NT2/D1 (cell line): Measurements from ENCODE around the gene SLC7A14.

Source experiments
- DNase-seq: peaks from one replicate; pipeline ENCODE4 v3.0.0-alpha.2; 2011; ENCODE audit warnings: low read depth, low spot score
- H3K27me3 ChIP-seq: 2 replicates; pipeline ENCODE4 v1.6.0; 2011; ENCODE audit warnings: mild to moderate bottlenecking; ENCODE audit not compliant: insufficient read length, insufficient read depth
- H3K36me3 ChIP-seq: 2 replicates; pipeline ENCODE4 v1.6.1; 2011; ENCODE audit warnings: mild to moderate bottlenecking, low read length, mixed read lengths; ENCODE audit not compliant: insufficient read depth, insufficient read length
- H3K4me1 ChIP-seq: 2 replicates; pipeline ENCODE4 v1.5.1; 2011; ENCODE audit not compliant: insufficient read depth, insufficient read length
- H3K4me3 ChIP-seq: 2 replicates; pipeline ENCODE4 v1.5.1; 2011; ENCODE audit warnings: low read depth; ENCODE audit not compliant: insufficient read length
- H3K9ac ChIP-seq: 2 replicates; pipeline ENCODE4 v1.6.0; 2011; ENCODE audit warnings: low read depth; ENCODE audit not compliant: insufficient read length
- H3K9me3 ChIP-seq: 2 replicates; pipeline ENCODE4 v1.5.1; 2011; ENCODE audit warnings: mild to moderate bottlenecking, low read length; ENCODE audit not compliant: insufficient read depth
- SUZ12 ChIP-seq: IDR thresholded peaks from 2 replicates; pipeline ENCODE4 v1.6.1; 2011; ENCODE audit not compliant: insufficient read length, insufficient read depth; ENCODE audit errors: extremely low read depth
- YY1 ChIP-seq: IDR thresholded peaks from 2 replicates; pipeline ENCODE4 v1.6.1; 2011; ENCODE audit not compliant: insufficient read length, insufficient read depth
- ZNF274 ChIP-seq: IDR thresholded peaks from 2 replicates; pipeline ENCODE4 v1.6.1; 2011; ENCODE audit warnings: mild to moderate bottlenecking, low read depth, low read length

The SLC7A14 gene

DNA sequence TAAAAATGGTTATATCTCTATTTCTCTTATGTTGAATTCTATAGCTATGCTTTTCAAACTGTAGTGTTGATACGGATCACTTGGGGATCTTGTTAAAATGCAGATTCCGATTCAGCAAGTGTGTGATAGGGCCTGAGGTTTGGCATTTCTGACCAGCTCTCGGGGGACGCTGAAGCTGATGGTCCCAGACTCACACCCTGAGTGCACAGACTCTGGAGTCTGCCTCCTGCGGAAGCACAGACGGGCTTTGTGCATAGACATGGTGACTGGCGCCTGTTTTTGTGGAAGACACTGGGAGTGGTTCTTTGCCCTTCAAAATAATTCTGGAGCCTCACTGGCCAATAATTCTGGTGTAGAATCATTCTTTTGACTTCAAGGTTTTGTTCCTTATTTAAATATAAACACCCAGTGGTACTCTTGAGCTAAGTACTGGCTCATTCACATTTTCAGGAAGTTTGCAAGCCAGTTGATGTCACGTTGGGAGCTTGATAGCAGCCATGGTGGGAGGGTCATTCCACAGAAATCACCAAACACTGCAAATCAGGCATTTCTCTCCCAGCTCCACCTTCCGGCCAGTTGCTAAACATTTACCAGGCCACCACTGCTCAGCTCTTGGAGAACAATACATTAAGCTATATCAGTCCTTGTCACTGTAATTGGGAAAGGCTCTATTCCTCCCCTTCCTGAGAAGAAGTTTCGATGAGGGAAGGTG is 148.0 kb downstream of the SLC7A14 start:
- Histone ChIP-seq H3K9ac (no peak overlapping the region), H3K27me3 (no peaks in the 10 kb centered on the region), H3K9me3 (no peaks in the 10 kb centered on the region), H3K4me1 (no peaks in the 10 kb centered on the region), H3K36me3 (no peaks in the 10 kb centered on the region), H3K4me3 (no peak overlapping the region)
- DNase-seq, result no peak
- TF ChIP-seq ZNF274 (no peak), SUZ12 (no peak), YY1 (no peak)

DNA sequence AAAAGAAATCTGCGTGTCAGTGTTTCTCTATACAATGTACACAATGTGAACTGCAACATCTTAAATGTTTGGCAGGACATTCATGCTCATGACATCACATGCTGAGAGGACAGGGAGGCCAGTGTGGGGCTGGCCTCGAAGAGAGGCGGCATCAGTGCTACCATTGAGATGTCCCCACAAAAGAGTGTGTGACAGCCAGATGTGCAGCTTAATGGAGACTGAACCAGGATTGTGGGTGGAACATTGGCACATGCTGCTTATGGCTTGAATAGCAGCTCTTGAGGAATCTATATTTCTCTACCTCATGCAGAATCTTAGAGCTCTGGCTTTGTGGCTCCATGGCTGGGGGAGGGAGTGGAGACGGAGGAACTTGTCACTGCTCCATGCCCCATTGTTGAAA is 148.7 kb downstream of the SLC7A14 start:
- H3K4me1 ChIP-seq, result no peaks in the 10 kb centered on the region
- DNase-seq, result no peak
- H3K9ac ChIP-seq, result no peak overlapping the region
- no peaks in the 10 kb centered on the region for H3K27me3 ChIP-seq
- H3K4me3 ChIP-seq, result no peak overlapping the region
- H3K9me3 ChIP-seq, result no peaks in the 10 kb centered on the region
- TF ChIP-seq YY1 (no peak), SUZ12 (no peak), ZNF274 (no peak)
- H3K36me3 ChIP-seq, result no peaks in the 10 kb centered on the region

DNA sequence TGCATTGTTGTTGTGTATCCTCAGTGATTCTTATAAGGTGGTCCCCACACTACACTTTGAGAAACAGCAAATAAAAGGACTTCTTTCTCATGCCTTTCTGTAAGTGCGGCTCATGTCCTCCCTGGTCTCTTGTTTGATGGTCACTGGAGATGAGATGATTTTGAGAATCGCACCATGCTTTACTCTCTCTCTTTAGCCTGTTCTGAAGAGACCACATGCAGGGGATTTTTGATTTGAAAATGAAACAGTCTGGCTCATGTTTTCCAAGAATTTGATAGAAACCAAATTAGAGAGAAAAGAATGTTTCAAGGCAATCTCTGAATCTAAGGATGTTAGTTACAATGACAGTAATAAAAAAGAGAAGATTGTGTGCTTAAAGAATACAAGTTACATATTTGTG is 149.2 kb downstream of the SLC7A14 start:
- H3K4me3 ChIP-seq, result no peak overlapping the region
- no peaks in the 10 kb centered on the region for H3K36me3 ChIP-seq
- H3K9ac ChIP-seq, result no peak overlapping the region
- H3K4me1 ChIP-seq, result no peaks in the 10 kb centered on the region
- no peak for DNase-seq
- H3K27me3 ChIP-seq, result no peaks in the 10 kb centered on the region
- H3K9me3 ChIP-seq, result no peaks in the 10 kb centered on the region
- TF ChIP-seq SUZ12 (no peak), YY1 (no peak), ZNF274 (no peak)

DNA sequence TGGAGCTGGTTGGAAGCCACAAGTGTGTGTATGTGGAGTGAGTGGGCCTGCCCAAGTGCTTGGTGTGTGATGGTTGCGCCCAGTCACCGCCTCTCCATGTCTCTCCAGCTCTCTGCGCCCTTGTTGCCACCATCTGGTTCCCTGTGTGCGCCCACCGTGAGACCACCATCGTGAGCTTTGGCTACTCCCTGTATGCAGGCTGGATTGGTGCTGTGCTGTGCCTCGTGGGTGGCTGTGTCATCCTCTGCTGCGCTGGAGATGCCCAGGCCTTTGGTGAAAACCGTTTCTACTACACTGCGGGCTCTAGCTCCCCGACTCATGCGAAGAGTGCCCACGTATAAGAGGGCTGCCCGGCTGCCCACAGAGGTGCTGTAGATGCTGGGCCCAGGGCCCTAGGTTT is 153.5 kb downstream of the SLC7A14 start:
- DNase-seq, result no peak
- Histone ChIP-seq H3K4me1 (no peaks in the 10 kb centered on the region), H3K4me3 (no peak overlapping the region), H3K36me3 (no peaks in the 10 kb centered on the region), H3K27me3 (no peaks in the 10 kb centered on the region), H3K9me3 (no peaks in the 10 kb centered on the region), H3K9ac (no peak overlapping the region)
- TF ChIP-seq SUZ12, result no peak
- no peak for TF ChIP-seq ZNF274
- no peak for TF ChIP-seq YY1

GRCh38 chr3:170431054-170431453 is 154.8 kb downstream of the SLC7A14 start:
- no peaks in the 10 kb centered on the region for H3K4me1 ChIP-seq
- H3K9ac ChIP-seq, result no peak overlapping the region
- no peak overlapping the region for H3K4me3 ChIP-seq
- no peaks in the 10 kb centered on the region for H3K9me3 ChIP-seq
- TF ChIP-seq SUZ12 (no peak), YY1 (no peak), ZNF274 (no peak)
- no peaks in the 10 kb centered on the region for H3K36me3 ChIP-seq
- H3K27me3 ChIP-seq, result no peaks in the 10 kb centered on the region
- DNase-seq, result no peak

DNA sequence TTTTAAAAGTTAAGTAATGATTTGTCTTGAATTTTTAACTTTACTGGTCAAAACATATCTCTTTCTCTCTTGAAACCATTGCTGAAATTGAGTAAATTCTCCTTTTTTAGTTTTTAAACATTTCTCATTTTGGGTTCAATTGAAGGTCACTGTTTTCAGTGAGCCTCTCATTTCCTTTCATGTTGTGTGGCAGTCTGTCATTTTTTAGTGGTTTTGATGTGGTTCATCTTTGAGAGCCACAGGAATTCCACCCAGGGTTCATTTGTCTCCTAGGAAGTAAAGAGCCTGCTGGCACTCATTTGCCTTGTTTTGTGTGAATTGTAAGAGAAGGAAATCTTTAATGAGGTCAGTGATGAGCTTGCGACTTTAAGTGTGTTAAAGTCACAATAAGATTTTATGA is 156.8 kb downstream of the SLC7A14 start:
- DNase-seq, result no peak
- Histone ChIP-seq H3K9ac (no peak overlapping the region), H3K9me3 (no peaks in the 10 kb centered on the region), H3K36me3 (no peaks in the 10 kb centered on the region), H3K27me3 (no peaks in the 10 kb centered on the region), H3K4me1 (no peaks in the 10 kb centered on the region), H3K4me3 (no peak overlapping the region)
- TF ChIP-seq ZNF274, result no peak
- TF ChIP-seq YY1, result no peak
- no peak for TF ChIP-seq SUZ12

GRCh38 chr3:170428095-170428494 is 157.8 kb downstream of the SLC7A14 start:
- Histone ChIP-seq H3K36me3 (no peaks in the 10 kb centered on the region), H3K9me3 (no peaks in the 10 kb centered on the region), H3K4me3 (no peak overlapping the region), H3K27me3 (no peaks in the 10 kb centered on the region), H3K9ac (no peak overlapping the region), H3K4me1 (no peaks in the 10 kb centered on the region)
- no peak for TF ChIP-seq SUZ12
- TF ChIP-seq ZNF274, result no peak
- TF ChIP-seq YY1, result no peak
- no peak for DNase-seq
